CD4-positive, alpha-beta T cell treated with Interleukin-15 for 1 hour (primary cell): ENCODE results near the gene HSPB9.

Experiments
- DNase-seq: peaks from one replicate; pipeline ENCODE4 v3.0.0-alpha.2; 2020

HSPB9 gene

GRCh38 chr17:42122371-42123303 is at the start of gene HSPB9:
Gene HSPB9, plus strand, starts transcription at chr17:42122804. Its CDS starts 47 bp downstream, at chr17:42122851.
- DNase-seq = no peak

GRCh38 chr17:42075789-42076188 is 46.8 kb upstream of the HSPB9 start:
- no peak for DNase-seq

GRCh38 chr17:42076797-42077559 is 45.6 kb upstream of the HSPB9 start:
- DNase-seq = no peak

GRCh38 chr17:42077755-42078154 is 44.8 kb upstream of the HSPB9 start:
- DNase-seq = no peak

- no peak for DNase-seq
Measured at GRCh38 chr17:42078396-42079043, 44.1 kb upstream of the HSPB9 start.

- no peak for DNase-seq
Measured at GRCh38 chr17:42079541-42079940, 43.1 kb upstream of the HSPB9 start.

- DNase-seq = no peak
Measured at GRCh38 chr17:42081516-42082129, 41.0 kb upstream of the HSPB9 start.

- no peak for DNase-seq
Measured at GRCh38 chr17:42087042-42087701, 35.4 kb upstream of the HSPB9 start.

GRCh38 chr17:42087736-42088705 is 34.6 kb upstream of the HSPB9 start:
- no peak for DNase-seq

GRCh38 chr17:42088736-42089135 is 33.9 kb upstream of the HSPB9 start:
- no peak for DNase-seq

- no peak for DNase-seq
Measured at GRCh38 chr17:42090964-42091790, 31.4 kb upstream of the HSPB9 start.

GRCh38 chr17:42092939-42093338 is 29.7 kb upstream of the HSPB9 start:
- DNase-seq = no peak

GRCh38 chr17:42094375-42095069 is 28.1 kb upstream of the HSPB9 start:
- no peak for DNase-seq

GRCh38 chr17:42096360-42097111 is 26.1 kb upstream of the HSPB9 start:
- DNase-seq = no peak

- no peak for DNase-seq
Measured at GRCh38 chr17:42097691-42098631, 24.6 kb upstream of the HSPB9 start, which contains the start of gene ZNF385C. Gene ZNF385C, minus strand, starts transcription at chr17:42098473. Its CDS starts 35,417 bp downstream, at chr17:42063056.

GRCh38 chr17:42098730-42099399 is 23.7 kb upstream of the HSPB9 start:
- DNase-seq = no peak
